KMS-11 (cell line): ENCODE data around the gene MYO1C.

Experiments
- H2AFZ ChIP-seq: fragments of 200-600 bp; sonication (generic); 2 replicates; pipeline ENCODE4 v1.6.1; 2016; ENCODE audit warnings: antibody characterized with exemption, mixed run types, low read depth
- H3K27ac ChIP-seq: fragments of 200-600 bp; sonication (generic); 2 replicates; pipeline ENCODE4 v1.6.1; 2016; ENCODE audit warnings: mild to moderate bottlenecking, mixed run types
- H3K27me3 ChIP-seq: fragments of 200-600 bp; sonication (generic); 2 replicates; pipeline ENCODE4 v1.6.1; 2017; ENCODE audit warnings: mild to moderate bottlenecking, low read depth, mixed run types, moderate library complexity; ENCODE audit not compliant: insufficient read depth
- H3K36me3 ChIP-seq: fragments of 200-600 bp; sonication (generic); 2 replicates; pipeline ENCODE4 v1.6.1; 2017; ENCODE audit warnings: mild to moderate bottlenecking, mixed run types; ENCODE audit not compliant: insufficient read depth
- H3K4me1 ChIP-seq: fragments of 200-600 bp; sonication (generic); 2 replicates; pipeline ENCODE4 v1.6.1; 2016; ENCODE audit warnings: mild to moderate bottlenecking, low read depth, mixed run types; ENCODE audit not compliant: poor library complexity, severe bottlenecking
- H3K4me2 ChIP-seq: fragments of 200-600 bp; sonication (generic); 2 replicates; pipeline ENCODE4 v1.7.0; 2016; ENCODE audit warnings: mild to moderate bottlenecking, mixed run types
- H3K4me3 ChIP-seq: fragments of 200-600 bp; sonication (generic); IDR thresholded peaks from 2 replicates; pipeline ENCODE4 v1.6.1; 2017; ENCODE audit warnings: low read depth, low read length, mixed read lengths; ENCODE audit not compliant: insufficient read depth
- H3K79me2 ChIP-seq: fragments of 200-600 bp; sonication (generic); 2 replicates; pipeline ENCODE4 v1.6.1; 2016; ENCODE audit warnings: low read depth, mixed run types; ENCODE audit not compliant: insufficient read depth
- H3K9ac ChIP-seq: fragments of 200-600 bp; sonication (generic); 2 replicates; pipeline ENCODE4 v1.6.1; 2016; ENCODE audit warnings: mild to moderate bottlenecking, mixed run types
- H4K20me1 ChIP-seq: fragments of 200-600 bp; sonication (generic); 2 replicates; pipeline ENCODE4 v1.6.1; 2016; ENCODE audit warnings: mild to moderate bottlenecking, mixed run types; ENCODE audit not compliant: insufficient read depth
- CTCF ChIP-seq: fragments of 200-600 bp; sonication (generic); conservative IDR thresholded peaks from 2 replicates; pipeline ENCODE4 v1.6.1; 2017; ENCODE audit warnings: low read depth, mild to moderate bottlenecking, antibody characterized with exemption, low read length, moderate library complexity, mixed read lengths

Gene MYO1C

DNA sequence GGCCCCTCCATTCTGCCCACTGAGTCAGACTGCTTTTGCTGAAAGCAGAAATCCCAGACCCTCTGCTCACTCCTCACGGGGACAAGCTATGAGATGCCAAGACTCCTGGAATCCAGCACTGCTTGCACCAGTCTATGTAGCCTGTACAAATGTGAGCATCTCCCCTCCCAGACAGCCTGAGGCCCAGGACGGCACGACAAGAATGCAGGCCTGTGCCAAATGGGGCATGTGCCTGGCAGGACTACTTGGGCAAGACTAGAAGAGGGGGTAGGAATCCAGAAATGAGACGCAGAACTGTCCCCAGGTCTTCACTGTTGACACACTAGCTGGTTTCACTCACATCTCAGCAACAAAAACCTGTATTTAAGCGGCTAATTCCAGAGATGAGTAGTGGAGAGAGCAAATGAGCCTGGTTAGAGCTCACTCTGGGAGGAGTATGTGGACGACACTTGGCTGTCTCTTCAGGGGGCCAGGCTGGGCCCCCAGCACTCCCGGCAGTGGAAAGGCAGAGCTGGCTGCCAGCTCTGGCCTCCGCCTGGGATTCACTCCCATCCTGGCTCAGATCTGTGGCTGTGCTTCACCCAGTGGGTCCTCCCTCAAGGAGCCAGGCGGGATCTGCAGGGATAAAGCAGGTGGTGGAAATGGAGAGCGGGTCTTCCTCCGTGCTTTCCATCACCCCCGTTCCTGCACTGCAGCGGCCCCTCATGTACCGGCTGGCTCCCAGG lies 2.9 kb upstream of the MYO1C start:
- H3K27ac ChIP-seq = no peak overlapping the region
- H2AFZ ChIP-seq = no peak overlapping the region
- H4K20me1 ChIP-seq = no peaks in the 10 kb centered on the region
- no peak overlapping the region for H3K4me3 ChIP-seq
- no peak overlapping the region for H3K4me2 ChIP-seq
- TF ChIP-seq CTCF = no peak
- no peaks in the 10 kb centered on the region for H3K27me3 ChIP-seq
- no peaks in the 10 kb centered on the region for H3K79me2 ChIP-seq
- H3K36me3 ChIP-seq = no peaks in the 10 kb centered on the region
- peaks cover under 1% of the 10 kb centered on the region for H3K4me1 ChIP-seq
- no peak overlapping the region for H3K9ac ChIP-seq

- H2AFZ ChIP-seq = no peak overlapping the region
- H3K36me3 ChIP-seq = no peaks in the 10 kb centered on the region
- no peak overlapping the region for H3K4me3 ChIP-seq
- no peak overlapping the region for H3K27ac ChIP-seq
- no peak overlapping the region for H3K9ac ChIP-seq
- no peak overlapping the region for H3K4me2 ChIP-seq
- H3K4me1 ChIP-seq = peaks cover 7% of the 10 kb centered on the region
- H3K79me2 ChIP-seq = no peaks in the 10 kb centered on the region
- H3K27me3 ChIP-seq = no peaks in the 10 kb centered on the region
- no peaks in the 10 kb centered on the region for H4K20me1 ChIP-seq
- no peak for TF ChIP-seq CTCF
Measured at GRCh38 chr17:1494736-1495253, 2.3 kb upstream of the MYO1C start.

DNA sequence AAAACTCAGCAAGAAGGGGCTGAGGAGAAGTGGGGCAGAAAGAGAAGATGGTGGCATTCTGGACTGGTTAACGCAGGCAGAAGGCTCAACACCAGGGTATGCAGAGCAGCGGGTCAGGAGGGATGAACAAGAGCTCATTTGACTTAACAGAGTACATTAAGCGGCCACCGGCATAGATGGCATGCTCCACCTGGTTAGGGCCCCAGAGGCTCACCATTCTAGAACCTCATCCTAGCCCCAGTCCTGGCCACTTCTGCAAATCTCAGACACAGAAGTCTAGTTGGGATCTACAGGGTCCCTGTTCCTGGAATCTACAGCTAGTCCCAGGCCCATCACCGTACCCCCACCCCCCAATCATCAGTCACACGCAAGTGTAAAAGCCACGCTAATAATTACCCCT lies 1.7 kb upstream of the MYO1C start:
- H4K20me1 ChIP-seq = no peaks in the 10 kb centered on the region
- H3K4me1 ChIP-seq = peaks cover 9% of the 10 kb centered on the region
- no peak overlapping the region for H3K4me2 ChIP-seq
- no peak overlapping the region for H3K4me3 ChIP-seq
- no peak overlapping the region for H2AFZ ChIP-seq
- no peaks in the 10 kb centered on the region for H3K36me3 ChIP-seq
- no peak for TF ChIP-seq CTCF
- no peaks in the 10 kb centered on the region for H3K27me3 ChIP-seq
- H3K9ac ChIP-seq = no peak overlapping the region
- no peak overlapping the region for H3K27ac ChIP-seq
- no peaks in the 10 kb centered on the region for H3K79me2 ChIP-seq

DNA sequence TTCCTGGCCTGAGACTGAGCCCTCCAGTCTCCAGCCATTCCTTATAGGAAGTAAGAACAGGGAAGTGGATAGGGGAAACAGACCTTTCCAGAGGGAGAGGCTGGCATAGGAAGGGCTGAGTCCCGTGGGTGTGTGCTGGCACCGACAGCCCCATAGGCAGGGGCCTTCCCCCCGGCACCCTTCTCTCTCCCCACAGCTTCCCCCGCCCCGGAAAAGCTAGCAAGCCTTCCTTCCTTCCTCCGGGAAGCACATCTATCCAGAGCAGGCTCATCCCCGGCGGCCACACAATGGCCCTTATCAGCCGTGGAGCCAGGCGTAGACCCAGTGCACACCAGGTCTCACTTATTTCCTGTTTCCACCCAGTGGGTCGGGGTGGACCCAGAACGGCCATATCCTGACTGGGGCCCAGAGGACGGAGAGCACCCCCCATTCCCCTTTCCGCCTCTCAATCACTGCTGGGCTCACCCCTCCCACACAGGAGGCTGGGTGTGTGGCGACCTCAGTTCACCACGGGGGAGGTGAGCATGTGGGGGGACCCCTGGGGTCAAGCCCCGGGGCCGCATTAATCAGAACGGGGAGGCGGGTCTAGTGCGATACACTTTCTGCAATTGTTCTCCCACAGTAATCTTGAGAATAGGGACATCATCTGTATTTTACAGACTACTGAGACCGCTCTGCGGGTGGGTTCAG lies 950 bp upstream of the MYO1C start:
- H3K4me2 ChIP-seq = no peak overlapping the region
- H3K4me1 ChIP-seq = peaks cover 9% of the 10 kb centered on the region
- no peaks in the 10 kb centered on the region for H3K36me3 ChIP-seq
- H3K9ac ChIP-seq = no peak overlapping the region
- no peaks in the 10 kb centered on the region for H4K20me1 ChIP-seq
- no peak overlapping the region for H3K27ac ChIP-seq
- no peak overlapping the region for H2AFZ ChIP-seq
- H3K27me3 ChIP-seq = no peaks in the 10 kb centered on the region
- no peak for TF ChIP-seq CTCF
- H3K79me2 ChIP-seq = no peaks in the 10 kb centered on the region
- H3K4me3 ChIP-seq = no peak overlapping the region
